Subcutaneous adipose tissue (tissue), 4 donors: ENCODE results near the gene GUK1. TPM values are rescaled to one million over a fixed set of nuclear protein-coding genes. Genes with fewer than 3 reads are reported as not detected.

Source experiments
- total RNA-seq, 4 donors: library from RNA; depleted of rRNA; stranded (reverse); fragments of >200 nt; gene quantifications; one replicate each; pipeline ENCODE4 v1.1.0, GENCODE V29; 2016
- TF ChIP-seq, protein P1 (sequence below): fragments of 450-650 bp; IDR thresholded peaks from one replicate; pipeline ENCODE4 v1.5.1; 2016; ENCODE audit warnings: low read depth, mild to moderate bottlenecking, control low read depth, antibody characterized with exemption, moderate library complexity

Gene GUK1
- total RNA-seq, 4 donors from 2014 or later, result 179 to 306 (median 285) TPM

DNA sequence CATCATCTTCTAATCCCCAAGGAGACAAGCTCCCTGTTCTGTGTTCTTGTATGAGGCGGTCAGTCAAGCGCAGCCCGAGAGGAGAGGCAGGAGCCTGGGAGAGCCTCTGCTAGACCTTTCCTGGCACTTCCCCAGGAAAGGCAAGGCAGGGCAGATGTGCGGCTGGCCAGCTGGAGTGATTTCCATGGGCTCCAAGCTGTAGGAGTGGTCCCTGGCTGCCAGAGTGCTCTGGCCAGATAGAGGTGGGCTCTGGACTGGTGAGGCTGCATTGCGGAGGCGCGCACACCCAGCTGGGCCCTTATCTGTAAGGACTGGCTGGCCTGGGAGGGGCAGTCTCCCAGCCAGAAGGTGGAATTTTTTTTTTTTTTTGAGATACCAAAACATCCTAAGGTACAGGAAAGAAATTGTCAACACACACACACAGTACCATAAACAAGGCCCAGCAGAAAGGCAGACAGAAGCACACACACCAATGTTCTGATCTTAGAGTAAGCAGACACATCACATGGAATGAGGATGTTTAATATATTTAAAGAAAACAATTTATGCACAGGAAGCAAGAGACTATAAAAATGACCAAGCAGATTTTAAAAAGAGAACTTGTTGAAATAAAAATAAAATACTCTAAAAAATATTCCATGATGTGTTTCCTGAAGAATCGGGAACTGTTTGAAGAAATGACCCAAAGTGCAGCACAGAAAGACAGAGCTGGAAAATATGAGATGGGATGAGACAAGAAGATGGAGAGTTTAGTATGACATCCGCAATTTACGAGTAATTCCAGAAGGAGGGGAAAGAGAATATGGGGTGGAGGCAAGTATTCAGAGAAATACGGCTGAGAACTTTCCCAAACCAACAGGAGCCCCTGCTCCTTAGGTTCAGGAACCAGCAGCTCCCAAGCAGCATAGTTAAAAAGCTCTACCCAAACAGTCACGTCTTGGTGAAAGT is 38.9 kb downstream of the GUK1 start:
- TF ChIP-seq, protein P1, sequence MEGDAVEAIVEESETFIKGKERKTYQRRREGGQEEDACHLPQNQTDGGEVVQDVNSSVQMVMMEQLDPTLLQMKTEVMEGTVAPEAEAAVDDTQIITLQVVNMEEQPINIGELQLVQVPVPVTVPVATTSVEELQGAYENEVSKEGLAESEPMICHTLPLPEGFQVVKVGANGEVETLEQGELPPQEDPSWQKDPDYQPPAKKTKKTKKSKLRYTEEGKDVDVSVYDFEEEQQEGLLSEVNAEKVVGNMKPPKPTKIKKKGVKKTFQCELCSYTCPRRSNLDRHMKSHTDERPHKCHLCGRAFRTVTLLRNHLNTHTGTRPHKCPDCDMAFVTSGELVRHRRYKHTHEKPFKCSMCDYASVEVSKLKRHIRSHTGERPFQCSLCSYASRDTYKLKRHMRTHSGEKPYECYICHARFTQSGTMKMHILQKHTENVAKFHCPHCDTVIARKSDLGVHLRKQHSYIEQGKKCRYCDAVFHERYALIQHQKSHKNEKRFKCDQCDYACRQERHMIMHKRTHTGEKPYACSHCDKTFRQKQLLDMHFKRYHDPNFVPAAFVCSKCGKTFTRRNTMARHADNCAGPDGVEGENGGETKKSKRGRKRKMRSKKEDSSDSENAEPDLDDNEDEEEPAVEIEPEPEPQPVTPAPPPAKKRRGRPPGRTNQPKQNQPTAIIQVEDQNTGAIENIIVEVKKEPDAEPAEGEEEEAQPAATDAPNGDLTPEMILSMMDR, result no peak

DNA sequence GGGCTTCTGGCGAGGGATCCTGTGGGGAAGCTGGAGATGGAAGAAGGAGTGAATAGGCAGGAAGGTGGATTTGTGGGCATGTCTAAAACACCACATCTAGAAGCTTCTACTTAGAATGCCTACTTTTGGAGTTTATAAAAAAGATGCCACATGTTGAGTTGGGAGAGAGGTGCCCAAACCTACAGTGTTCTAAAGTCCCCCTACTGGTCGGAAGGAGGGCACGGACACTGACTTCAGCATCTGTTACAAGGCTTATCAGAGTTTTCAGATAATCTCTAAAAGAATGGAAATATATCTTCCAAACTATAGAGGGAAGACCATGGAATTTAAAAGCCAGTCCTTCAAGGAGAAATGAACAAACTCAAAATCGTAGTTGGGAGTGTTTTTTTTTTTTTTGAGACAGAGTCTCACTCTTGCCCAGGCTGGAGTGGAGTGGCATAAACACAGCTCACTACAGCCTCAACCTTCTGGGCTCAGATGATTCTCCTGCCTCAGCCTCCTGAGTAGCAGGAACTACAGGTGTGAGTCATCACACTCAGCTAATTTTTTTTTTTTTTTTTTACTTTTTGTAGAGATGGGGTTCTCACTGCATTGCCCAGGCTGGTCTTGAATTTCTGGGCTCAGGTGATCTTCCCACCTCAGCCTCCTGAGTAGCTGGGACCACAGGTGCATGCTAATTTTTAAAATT is 40.3 kb downstream of the GUK1 start:
- TF ChIP-seq, protein P1, result no peak

DNA sequence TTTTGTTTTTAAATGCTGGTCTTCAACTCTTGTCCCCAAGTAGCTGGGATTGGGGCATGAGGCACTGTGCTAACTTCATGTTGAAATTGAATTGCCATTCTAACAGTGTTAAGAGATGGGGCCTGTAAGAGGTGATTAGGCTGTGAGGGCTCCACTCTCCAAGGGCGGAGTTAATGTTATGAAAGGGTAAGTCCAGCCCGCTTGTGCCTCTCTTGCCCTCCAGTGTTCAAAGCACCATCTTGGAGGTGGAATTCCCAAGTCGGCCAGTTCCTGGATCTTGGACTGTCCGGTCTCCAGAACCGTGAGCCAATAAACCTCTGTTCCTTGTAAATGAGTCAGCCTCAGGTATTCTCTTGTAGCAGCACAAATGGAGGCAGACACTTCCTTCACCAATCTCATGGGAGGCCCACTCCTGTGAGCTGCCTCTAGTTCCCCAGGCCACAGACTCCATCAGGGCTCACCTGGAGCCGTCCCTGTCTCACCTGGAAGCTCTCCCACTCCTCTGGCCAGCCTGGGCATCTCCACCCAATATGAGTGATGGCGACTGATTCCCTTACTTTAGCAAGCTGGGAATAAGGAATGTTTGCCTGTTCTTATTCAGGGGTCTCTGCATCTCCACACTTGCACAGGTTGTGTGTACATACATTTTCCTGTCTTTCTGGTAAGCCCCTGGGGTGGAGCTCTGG is 41.0 kb downstream of the GUK1 start:
- TF ChIP-seq, protein P1, result no peak

DNA sequence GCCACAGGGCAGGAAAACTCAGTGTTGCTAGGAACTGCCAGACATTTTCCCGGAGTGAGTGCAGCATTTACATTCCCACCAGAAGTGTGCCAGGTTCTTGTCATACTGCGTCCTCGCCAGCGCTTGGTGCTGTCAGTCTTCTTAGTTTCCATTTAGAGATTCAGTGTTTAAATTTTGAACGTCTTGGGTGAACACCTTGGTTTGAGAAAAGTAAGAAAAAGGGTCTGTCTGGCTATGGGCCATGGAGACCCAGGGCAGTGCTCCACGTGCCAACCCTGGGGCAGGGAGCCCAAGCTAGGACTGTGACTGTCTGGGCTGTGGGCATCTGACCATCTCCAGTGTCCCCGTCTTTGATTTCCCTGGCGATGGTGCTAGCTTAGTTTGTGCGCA is 41.6 kb downstream of the GUK1 start:
- TF ChIP-seq, protein P1, result no peak

DNA sequence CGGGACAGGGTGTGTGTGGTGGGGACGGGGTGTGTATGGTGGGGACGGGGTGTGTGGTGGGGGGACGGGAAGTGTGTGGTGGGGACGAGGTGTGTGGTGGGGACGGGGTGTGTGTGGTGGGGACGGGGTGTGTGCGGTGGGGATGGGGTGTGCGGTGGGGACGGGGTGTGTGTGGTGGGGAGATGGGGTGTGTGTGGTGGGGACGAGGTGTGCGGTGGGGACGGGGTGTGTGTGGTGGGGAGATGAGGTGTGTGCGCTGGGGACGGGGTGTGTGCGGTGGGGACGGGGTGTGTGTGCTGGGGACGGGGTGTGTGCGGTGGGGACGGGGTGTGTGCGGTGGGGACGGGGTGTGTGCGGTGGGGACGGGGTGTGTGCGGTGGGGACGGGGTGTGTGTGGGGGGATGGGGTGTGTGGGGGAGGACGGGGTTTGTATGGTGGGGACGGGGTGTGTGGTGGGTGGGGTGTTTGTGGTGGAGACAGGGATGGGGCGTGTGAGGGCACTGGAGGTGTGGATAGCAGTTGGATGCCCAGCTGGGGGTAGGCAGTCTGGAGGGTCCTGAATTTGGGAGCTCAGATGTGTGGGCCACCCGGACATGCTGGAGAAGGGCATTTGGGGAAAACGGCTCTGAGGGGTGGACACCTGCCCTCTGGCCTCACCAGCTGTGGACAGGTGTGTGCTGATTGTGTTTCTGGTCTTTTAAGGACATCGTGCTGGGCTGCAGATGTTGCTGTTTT is 42.4 kb downstream of the GUK1 start:
- TF ChIP-seq, protein P1, result no peak

DNA sequence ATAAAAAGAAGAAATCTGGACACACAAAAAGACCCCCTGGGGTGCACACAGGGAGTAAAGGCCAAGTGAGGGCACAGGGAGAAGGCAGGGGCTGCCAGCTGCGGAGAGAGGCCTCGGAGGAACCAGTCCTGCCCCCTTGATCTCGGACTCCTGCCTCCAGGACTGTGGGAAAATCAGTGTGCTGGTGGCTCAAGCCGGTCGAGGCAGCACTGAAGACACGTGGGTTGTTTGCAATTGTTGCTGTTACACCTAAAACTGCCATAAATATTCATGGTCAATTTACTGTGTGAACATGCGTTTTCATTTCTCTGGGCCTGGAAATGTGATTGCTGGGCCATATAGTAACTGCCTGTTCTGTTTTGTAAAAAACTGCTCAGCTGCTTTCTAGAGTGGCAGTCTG is 44.1 kb downstream of the GUK1 start:
- TF ChIP-seq, protein P1, result no peak

DNA sequence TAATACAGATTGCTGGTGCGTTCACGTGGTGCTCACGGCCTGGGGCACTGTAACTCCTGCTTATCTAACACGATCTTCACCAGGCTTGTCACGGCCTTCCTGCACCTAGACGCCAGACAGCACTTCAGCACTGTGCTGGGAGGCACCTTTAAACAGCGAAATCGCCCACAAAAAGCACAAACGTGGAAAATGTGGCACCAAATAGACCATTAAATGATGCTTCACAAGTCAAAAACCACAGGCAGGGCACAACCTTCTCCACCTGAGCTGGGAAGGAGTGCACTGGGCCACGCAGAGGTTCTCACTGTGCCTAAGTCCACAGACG is 45.5 kb downstream of the GUK1 start:
- TF ChIP-seq, protein P1, result no peak
